ENCODE results near the gene NR3C2. TPM values are rescaled to one million over a fixed set of nuclear protein-coding genes. Genes with fewer than 3 reads are reported as not detected.

Gene NR3C2
- total RNA-seq, 1 experiment from 2014 or later = 0.16 TPM

DNA sequence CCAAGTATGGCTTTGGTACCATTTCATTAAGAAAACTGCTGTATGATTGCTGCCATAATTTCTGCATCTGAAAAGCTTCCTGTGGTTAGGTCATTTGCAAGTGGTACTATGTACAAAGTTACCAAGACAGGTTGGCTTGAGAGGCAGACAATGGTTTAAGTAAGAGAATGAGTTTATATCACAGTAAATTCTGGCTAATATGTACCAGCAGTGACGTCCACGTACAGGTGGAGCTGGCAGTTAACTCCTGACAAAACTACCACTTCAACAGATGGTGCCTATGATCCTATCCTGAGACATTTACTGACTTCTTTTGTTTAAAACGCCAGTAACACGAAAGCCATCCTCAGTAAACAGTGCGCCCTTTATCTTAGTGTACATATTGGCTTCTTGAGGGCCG, 198.4 kb downstream of the NR3C2 start:
- TF ChIP-seq, protein P1, sequence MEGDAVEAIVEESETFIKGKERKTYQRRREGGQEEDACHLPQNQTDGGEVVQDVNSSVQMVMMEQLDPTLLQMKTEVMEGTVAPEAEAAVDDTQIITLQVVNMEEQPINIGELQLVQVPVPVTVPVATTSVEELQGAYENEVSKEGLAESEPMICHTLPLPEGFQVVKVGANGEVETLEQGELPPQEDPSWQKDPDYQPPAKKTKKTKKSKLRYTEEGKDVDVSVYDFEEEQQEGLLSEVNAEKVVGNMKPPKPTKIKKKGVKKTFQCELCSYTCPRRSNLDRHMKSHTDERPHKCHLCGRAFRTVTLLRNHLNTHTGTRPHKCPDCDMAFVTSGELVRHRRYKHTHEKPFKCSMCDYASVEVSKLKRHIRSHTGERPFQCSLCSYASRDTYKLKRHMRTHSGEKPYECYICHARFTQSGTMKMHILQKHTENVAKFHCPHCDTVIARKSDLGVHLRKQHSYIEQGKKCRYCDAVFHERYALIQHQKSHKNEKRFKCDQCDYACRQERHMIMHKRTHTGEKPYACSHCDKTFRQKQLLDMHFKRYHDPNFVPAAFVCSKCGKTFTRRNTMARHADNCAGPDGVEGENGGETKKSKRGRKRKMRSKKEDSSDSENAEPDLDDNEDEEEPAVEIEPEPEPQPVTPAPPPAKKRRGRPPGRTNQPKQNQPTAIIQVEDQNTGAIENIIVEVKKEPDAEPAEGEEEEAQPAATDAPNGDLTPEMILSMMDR (IDR thresholded peaks at IDR 0.05; ENCODE audit: insufficient read depth in 1 of 2, low read depth in 1 of 2, low read length in 1 of 2, severe bottlenecking in 1 of 2, unreplicated experiment in 1 of 2) = no peak
- Mint-ChIP-seq H3K4me1 (ENCODE audit: low read depth, unreplicated experiment) (peaks cover 2% of the 10 kb centered on the region), H3K27ac (ENCODE audit: unreplicated experiment) (no peak overlapping the region), H3K4me3 (ENCODE audit: unreplicated experiment) (no peak overlapping the region), H3K36me3 (ENCODE audit: insufficient read depth, unreplicated experiment) (no peaks in the 10 kb centered on the region), H3K9me3 (ENCODE audit: unreplicated experiment) (no peaks in the 10 kb centered on the region), H3K27me3 (ENCODE audit: insufficient read depth, unreplicated experiment) (no peaks in the 10 kb centered on the region)
- CTCF ChIA-PET = no interaction called here
- H3K36me3 ChIP-seq (ENCODE audit: control insufficient read depth, insufficient read depth, low read length) = no peaks in the 10 kb centered on the region
- no peak for DNase-seq
- POLR2A ChIA-PET = no interaction called here
- H3K27me3 ChIP-seq (replicated peaks; ENCODE audit: control insufficient read depth, insufficient read depth, low read length) = no peaks in the 10 kb centered on the region
- no peak overlapping the region for H3K4me3 ChIP-seq (ENCODE audit: low read depth, low read length)
- no peaks in the 10 kb centered on the region for H3K9me3 ChIP-seq
- intact Hi-C loops (cut with micrococcal nuclease; ENCODE audit: unreplicated experiment) = no loop called here
- BruUV-seq (replicated peaks) = no TSS peak
- H3K4me1 ChIP-seq = no peaks in the 10 kb centered on the region

DNA sequence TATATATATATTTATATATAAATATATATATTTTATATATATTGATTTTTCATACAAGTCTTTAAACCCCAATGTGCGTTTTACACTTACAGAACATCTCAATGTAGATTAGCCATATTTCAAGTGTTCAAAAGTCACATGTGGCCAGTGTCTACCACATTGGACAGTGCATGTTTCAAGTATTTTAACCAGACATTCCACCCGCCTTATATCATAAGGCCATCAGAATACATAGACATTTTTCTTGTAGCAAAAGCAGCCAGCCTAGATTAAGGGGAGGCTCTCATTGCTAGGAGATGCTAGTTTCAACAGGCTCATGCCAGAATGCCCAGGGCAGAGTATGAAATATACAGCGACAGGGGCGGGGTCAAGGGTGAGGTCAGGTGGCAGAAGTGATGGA, 202.0 kb downstream of the NR3C2 start:
- no TSS peak for BruUV-seq (replicated peaks)
- H3K4me1 Mint-ChIP-seq (ENCODE audit: low read depth, unreplicated experiment) = peaks cover 6% of the 10 kb centered on the region
- no peak for DNase-seq
- TF ChIP-seq, protein P1 (IDR thresholded peaks at IDR 0.05; ENCODE audit: insufficient read depth in 1 of 2, low read depth in 1 of 2, low read length in 1 of 2, severe bottlenecking in 1 of 2, unreplicated experiment in 1 of 2) = no peak
- H3K4me3 ChIP-seq (ENCODE audit: low read depth, low read length) = no peak overlapping the region
- intact Hi-C loops (cut with micrococcal nuclease; ENCODE audit: unreplicated experiment) = no loop called here
- ChIA-PET POLR2A (no interaction called here), CTCF (no interaction called here)
- H3K9me3 Mint-ChIP-seq (ENCODE audit: unreplicated experiment) = no peaks in the 10 kb centered on the region
- no peaks in the 10 kb centered on the region for H3K36me3 ChIP-seq (ENCODE audit: control insufficient read depth, insufficient read depth, low read length)
- no peaks in the 10 kb centered on the region for H3K27me3 ChIP-seq (replicated peaks; ENCODE audit: control insufficient read depth, insufficient read depth, low read length)
- H3K36me3 Mint-ChIP-seq (ENCODE audit: insufficient read depth, unreplicated experiment) = no peaks in the 10 kb centered on the region
- H3K9me3 ChIP-seq = no peaks in the 10 kb centered on the region
- H3K4me3 Mint-ChIP-seq (ENCODE audit: unreplicated experiment) = no peak overlapping the region
- H3K27ac Mint-ChIP-seq (ENCODE audit: unreplicated experiment) = no peak overlapping the region
- no peaks in the 10 kb centered on the region for H3K27me3 Mint-ChIP-seq (ENCODE audit: insufficient read depth, unreplicated experiment)
- no peaks in the 10 kb centered on the region for H3K4me1 ChIP-seq

DNA sequence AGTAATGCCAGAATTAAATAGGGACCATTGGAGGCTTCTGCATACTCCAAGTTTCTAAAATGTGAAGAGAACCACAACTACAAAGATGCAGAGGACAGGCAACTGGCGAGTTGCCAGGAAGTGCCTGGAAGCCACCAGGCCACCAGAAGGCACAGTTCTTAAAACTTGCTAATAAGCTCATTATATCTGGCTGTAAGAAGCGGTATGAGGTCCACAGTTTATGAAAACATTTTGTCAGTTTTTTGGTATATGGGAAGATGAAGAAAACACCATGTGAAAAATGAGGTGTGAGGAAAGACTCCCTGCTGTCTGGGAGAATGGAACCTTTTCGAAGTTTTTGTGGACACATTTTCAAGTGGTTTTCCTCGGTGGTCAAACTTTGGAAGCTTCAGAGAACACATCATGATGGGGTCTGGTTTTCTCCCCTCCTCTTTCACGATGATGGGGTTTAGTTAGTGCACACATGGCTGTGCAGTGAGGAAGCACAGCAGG, 202.7 kb downstream of the NR3C2 start:
- Histone ChIP-seq H3K4me3 (ENCODE audit: low read depth, low read length) (no peak overlapping the region), H3K27me3 (replicated peaks; ENCODE audit: control insufficient read depth, insufficient read depth, low read length) (no peaks in the 10 kb centered on the region), H3K36me3 (ENCODE audit: control insufficient read depth, insufficient read depth, low read length) (no peaks in the 10 kb centered on the region), H3K4me1 (no peaks in the 10 kb centered on the region), H3K9me3 (no peaks in the 10 kb centered on the region)
- H3K27ac Mint-ChIP-seq (ENCODE audit: unreplicated experiment) = no peak overlapping the region
- ChIA-PET CTCF (no interaction called here), POLR2A (no interaction called here)
- no peaks in the 10 kb centered on the region for H3K36me3 Mint-ChIP-seq (ENCODE audit: insufficient read depth, unreplicated experiment)
- no peak for DNase-seq
- no peaks in the 10 kb centered on the region for H3K27me3 Mint-ChIP-seq (ENCODE audit: insufficient read depth, unreplicated experiment)
- intact Hi-C loops (cut with micrococcal nuclease; ENCODE audit: unreplicated experiment) = no loop called here
- no peaks in the 10 kb centered on the region for H3K9me3 Mint-ChIP-seq (ENCODE audit: unreplicated experiment)
- no TSS peak for BruUV-seq (replicated peaks)
- no peak overlapping the region for H3K4me3 Mint-ChIP-seq (ENCODE audit: unreplicated experiment)
- TF ChIP-seq, protein P1 (IDR thresholded peaks at IDR 0.05; ENCODE audit: insufficient read depth in 1 of 2, low read depth in 1 of 2, low read length in 1 of 2, severe bottlenecking in 1 of 2, unreplicated experiment in 1 of 2) = no peak
- peaks cover 6% of the 10 kb centered on the region for H3K4me1 Mint-ChIP-seq (ENCODE audit: low read depth, unreplicated experiment)
